ENCODE results near the gene UPK3BL1.
"Not testable (repeated sequence)": the region's sequence is repeated elsewhere in the genome, so short reads cannot be mapped to it uniquely, and the experiment has no call there.

Gene UPK3BL1, protein sequence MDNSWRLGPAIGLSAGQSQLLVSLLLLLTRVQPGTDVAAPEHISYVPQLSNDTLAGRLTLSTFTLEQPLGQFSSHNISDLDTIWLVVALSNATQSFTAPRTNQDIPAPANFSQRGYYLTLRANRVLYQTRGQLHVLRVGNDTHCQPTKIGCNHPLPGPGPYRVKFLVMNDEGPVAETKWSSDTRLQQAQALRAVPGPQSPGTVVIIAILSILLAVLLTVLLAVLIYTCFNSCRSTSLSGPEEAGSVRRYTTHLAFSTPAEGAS

GRCh38 chr7:102642691-102643090, at the start of gene UPK3BL1:
Gene UPK3BL1 (minus strand): TSS chr7:102642791. CDS start chr7:102642741, 50 bp downstream.
- not testable (repeated sequence) for DNase-seq (ENCODE audit: low read depth in 4 of 4, low spot score in 1 of 4)

DNA sequence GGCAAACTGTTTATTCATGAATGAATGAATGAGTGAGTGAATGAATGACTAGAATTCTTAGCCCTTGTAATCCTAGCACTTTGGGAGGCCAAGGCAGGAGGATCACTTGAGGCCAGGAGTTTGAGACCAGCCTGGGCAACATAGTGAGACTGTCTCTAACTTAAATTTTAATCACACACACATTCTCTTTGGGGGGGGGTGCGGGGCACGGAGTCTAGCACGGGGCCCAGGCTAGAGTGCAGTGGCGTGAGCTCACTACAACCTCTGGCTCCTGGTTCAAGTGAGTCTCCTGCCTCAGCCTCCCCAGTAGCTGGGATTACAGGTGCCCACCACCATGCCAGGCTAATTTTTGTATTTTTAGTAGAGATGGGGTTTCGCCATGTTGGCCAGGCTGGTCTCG, 48.0 kb upstream of the UPK3BL1 start:
- not testable (repeated sequence) for DNase-seq (ENCODE audit: low read depth in 4 of 4, low spot score in 1 of 4)

DNA sequence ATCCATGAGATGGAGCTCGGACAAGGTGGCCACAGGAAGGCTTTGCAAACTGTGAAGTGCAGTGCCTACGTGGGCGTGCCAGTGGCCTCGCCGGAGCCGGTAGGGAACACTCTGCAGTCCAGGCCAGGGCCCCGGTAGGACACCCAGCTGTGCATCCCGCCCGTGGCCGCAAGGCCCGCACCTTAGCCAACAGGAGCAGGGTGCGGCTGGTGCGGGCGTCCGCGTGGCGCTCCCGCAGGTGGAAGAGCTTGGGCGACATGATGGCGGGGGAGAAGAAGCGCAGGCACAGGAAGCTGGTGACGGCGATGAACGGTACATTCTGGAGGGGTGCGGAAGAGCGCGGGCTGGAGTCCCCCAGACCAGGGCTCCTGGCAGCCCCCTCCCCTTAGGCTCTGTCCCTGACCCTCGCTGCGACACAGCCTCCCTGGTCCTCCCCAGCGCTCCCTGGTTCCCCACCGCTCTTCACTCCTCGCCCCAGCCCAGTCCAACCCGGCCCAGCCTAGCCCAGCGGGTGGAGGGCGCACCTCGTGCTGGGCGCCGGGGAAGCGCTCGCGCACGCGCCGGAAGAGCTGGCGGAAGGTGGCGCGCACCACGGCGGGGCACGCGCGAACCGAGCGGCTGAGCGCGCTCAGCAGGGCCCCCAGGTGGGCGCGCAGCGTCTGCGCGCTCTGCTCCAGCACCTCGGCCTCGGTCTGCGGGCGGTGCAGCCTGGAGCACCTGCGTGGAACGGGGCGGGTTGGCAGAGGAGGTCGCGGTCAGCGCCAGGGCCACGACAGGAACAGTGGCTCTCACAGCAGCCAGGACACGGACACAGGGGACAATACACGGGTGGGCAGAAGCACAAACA, 47.1 kb upstream of the UPK3BL1 start:
- DNase-seq (ENCODE audit: low read depth in 4 of 4, low spot score in 1 of 4): not testable (repeated sequence)

DNA sequence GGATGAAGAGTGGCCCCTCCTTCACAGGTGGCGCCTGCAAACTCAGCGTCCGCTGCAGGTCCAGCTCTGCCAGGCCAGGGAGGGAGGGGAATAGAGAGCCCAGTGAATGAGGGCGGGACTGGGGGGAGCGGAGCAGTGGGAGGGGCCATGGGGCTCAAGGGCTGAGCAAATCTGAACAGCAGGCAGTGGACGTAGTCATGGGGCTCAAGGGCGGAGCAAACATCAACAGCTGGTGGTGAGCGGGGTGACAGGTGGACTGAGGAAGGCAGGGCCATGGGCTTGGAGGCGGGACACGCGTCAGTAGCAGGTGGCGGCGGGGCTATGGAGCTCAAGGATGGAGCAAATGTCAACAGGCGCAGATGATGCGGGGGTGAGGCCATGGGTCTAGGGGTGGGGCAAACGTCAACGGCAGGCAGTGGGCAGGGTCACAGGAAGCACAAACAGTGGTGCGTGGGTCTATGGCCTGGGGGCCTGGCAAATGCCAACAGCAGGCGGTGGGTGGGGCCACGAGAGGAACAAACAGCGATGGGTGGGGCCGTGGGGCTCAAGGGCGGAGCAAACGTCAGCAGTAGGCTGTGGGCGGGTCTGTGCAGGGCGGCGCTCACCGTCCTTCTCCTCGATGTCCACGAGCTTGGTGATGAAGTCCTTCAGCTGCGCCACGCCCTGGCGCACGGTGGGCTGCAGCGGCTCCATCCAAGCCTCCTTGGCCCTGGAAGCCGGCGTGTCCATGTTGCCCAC, 45.9 kb upstream of the UPK3BL1 start:
- DNase-seq (ENCODE audit: low read depth in 4 of 4, low spot score in 1 of 4): not testable (repeated sequence)

- DNase-seq (ENCODE audit: low read depth in 4 of 4, low spot score in 1 of 4): not testable (repeated sequence)
Measured at GRCh38 chr7:102682560-102682959, 40.0 kb upstream of the UPK3BL1 start.

- not testable (repeated sequence) for DNase-seq (ENCODE audit: low read depth in 4 of 4, low spot score in 1 of 4)
Measured at GRCh38 chr7:102680780-102681179, 38.2 kb upstream of the UPK3BL1 start.

- DNase-seq (ENCODE audit: low read depth in 4 of 4, low spot score in 1 of 4): not testable (repeated sequence)
Measured at GRCh38 chr7:102675545-102675944, 33.0 kb upstream of the UPK3BL1 start.

DNA sequence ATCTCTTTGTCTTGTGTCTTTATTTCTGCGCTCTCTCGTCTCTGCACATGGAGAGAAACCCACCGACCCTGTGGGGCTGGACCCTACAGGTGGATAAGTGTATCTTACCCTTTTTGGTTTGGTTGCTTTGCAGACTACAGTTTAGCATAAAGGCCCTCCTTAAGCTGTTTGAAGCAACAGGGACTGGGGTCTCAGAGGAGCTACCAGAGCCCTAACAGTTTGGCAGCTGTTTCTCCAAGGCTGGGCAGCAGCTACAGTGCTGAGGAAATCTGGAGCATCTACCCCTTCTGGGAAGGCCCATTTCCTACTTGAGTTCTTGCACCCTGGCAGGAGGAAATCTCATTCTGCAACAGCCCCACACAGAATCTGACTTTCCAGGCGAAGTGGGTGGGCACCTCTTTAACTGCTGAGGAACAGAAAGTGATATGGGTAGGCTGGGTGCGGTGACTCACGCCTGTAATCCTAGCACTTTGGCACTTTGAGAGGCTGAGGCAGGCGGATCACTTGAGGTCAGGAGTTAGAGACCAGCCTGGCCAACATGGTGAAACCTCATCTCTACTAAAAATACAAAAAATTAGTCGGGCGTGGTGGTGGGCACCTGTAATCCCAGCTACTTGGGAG, 31.0 kb upstream of the UPK3BL1 start:
- DNase-seq (ENCODE audit: low read depth in 4 of 4, low spot score in 1 of 4): not testable (repeated sequence)

DNA sequence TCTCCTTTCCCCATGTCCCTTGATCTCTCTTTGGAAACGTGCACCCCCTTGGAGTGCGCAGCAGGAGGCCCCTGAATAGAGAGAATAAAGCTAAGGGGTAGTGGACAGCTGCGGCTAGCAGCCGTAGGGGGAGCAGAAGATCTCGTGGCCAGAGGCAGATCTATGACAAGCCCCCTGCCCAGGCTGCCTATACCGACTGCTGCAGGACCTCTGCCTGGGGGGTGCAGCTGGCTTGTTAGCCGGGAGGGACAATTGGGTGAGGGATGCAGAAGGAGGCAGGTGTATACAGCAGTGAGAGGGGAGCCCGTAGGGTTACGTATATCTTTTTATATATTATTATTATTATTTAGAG, 29.3 kb upstream of the UPK3BL1 start:
- not testable (repeated sequence) for DNase-seq (ENCODE audit: low read depth in 4 of 4, low spot score in 1 of 4)

- DNase-seq (ENCODE audit: low read depth in 4 of 4, low spot score in 1 of 4): not testable (repeated sequence)
Measured at GRCh38 chr7:102671166-102671955, 28.8 kb upstream of the UPK3BL1 start, which contains the start of gene POLR2J2. Gene POLR2J2 (minus strand): TSS chr7:102671663. CDS start chr7:102671601, 62 bp downstream.

DNA sequence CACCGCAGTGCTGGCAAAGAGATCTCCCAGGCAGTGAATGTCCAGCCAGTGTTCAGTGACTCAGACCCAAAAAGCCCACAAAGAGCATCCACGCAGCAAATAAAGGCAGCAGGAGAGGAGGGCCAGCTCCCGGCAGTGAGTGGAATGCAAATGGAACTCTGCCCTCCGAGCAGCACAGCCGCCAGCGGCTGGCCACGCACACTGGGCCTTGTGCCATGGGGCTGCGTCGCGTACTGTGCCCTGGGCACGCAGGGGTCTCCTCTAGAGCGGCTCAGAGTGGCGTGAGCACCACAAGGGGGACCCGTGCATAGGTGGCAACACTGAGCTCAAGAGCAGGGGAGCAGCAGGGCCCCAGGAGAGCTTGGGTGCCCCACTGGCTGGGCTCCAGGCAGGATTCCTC, 24.9 kb upstream of the UPK3BL1 start:
- DNase-seq (ENCODE audit: low read depth in 4 of 4, low spot score in 1 of 4): not testable (repeated sequence)

DNA sequence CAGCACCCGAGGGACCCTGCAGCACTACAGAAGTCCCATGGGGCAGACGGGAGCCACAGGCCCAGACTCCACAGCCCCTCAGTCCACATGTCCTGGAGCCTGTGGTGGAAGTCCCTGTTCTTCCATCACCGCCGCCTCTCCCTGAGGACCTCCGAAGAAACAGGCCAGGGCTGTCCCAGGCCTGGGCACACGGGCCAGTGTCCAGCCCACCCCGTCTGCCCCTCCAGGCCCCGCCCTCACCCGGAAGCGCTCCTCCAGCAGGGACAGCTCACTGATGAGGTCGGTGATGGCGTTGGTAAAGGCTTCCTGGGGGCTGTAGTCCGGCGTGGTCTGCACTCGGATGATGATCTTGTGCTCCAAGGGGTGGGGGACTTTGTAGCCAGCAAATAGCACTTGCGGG, 24.3 kb upstream of the UPK3BL1 start:
- not testable (repeated sequence) for DNase-seq (ENCODE audit: low read depth in 4 of 4, low spot score in 1 of 4)

DNA sequence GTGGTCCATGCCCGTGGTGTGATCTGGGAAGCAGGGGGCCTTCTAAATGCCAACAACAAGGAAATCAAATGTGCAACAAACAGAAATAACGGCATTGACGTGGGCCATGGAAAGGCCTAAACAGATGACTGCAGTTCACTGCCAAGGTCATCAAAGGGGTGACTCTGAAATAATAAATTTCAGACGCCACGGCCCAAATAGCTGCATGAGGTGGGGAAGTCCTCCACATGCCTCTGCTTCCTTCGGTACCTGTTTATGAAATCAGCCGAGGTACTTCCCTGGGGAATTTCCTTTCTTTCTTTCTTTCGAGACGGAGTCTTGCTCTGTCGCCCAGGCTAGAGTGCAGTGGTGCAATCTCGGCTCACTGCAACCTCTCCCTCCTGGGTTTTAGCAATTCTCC, 22.2 kb upstream of the UPK3BL1 start:
- not testable (repeated sequence) for DNase-seq (ENCODE audit: low read depth in 4 of 4, low spot score in 1 of 4)

DNA sequence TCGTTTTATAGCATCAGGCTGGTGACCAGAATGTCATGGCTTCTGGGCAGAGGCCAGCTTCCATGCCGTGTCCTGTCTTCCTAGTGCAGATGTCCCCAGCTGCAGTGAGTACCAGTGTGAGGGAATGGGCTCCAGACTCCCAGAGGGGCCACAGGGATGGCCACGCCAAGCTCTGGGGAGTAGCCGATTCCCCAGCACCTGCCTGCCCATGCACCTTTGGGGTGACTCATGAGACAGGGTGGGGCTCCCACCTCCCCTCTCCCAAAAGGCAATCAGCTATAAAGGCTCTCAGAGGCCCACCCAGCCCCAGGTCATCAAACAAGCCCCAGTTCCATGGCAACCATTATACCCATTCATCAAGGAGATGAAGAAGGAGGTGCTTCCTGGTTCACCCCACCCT, 7.3 kb upstream of the UPK3BL1 start, which contains the start of gene SPDYE2B:
Gene SPDYE2B, plus strand, starts transcription at position 396 of the 400 bp plus-strand sequence. CDS start 2,030 bp downstream, outside the sequence.
- not testable (repeated sequence) for DNase-seq (ENCODE audit: low read depth in 4 of 4, low spot score in 1 of 4)

GRCh38 chr7:102647813-102648212, 5.2 kb upstream of the UPK3BL1 start:
- DNase-seq (ENCODE audit: low read depth in 4 of 4, low spot score in 1 of 4): not testable (repeated sequence)

DNA sequence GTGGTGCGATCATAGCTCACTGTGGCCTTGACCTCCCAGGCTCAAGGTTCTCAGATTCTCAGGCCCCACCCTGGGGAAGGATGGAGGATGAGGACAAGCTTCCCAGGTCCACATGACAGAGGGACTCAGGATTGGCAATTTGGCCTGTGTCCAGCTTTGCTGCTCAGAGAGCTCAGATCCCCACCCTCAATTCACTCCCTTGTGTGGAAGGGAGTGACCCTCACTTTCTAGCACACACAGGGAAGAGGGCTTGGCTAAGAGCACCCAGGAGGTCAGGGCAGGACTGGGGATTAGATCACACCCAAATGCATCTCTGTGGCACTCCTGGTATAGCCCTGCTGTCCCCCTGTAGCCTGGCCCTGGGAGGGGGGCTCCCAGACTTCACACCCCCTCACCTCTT, 813 bp upstream of the UPK3BL1 start:
- not testable (repeated sequence) for DNase-seq (ENCODE audit: low read depth in 4 of 4, low spot score in 1 of 4)

DNA sequence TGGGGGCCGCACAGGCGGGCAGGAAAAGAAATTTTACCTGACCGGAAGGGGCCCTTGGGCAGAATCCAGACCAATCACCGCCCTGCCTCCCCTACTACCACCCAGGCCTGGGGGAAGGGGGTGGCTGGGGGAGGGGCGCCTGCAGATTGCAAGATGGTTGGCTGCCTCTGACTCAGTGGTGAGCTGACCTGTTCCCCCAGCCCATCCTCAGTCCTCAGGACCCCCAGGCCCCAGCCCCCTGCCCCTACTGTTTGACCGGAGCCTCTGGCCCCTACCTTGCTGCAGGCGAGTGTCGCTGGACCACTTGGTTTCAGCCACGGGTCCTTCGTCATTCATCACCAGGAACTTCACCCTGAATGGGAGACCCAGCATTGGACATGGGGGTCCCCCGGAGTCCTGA, 3.7 kb downstream of the UPK3BL1 start:
- DNase-seq (ENCODE audit: low read depth in 4 of 4, low spot score in 1 of 4): not testable (repeated sequence)

GRCh38 chr7:102636956-102637355, 5.6 kb downstream of the UPK3BL1 start:
- not testable (repeated sequence) for DNase-seq (ENCODE audit: low read depth in 4 of 4, low spot score in 1 of 4)

DNA sequence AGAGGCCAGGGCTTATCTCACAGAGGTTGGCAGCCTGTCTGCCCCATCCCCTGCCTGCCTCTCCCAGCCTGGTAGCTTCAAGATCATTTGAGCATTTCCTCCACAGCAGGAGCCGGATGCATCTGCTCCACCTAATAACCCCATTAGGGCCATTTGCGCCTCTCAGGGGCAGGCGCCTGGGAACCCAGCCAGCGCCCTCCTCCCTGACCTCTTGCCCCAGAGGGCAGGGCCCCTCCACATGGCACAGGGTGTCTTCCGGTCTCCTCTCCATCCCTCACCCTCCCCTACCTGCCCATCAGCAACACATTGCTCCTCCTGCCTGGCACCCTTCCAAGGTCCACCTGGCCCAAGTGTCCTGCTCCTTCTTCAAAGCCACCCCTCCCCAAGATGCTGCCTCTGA, 7.2 kb downstream of the UPK3BL1 start:
- not testable (repeated sequence) for DNase-seq (ENCODE audit: low read depth in 4 of 4, low spot score in 1 of 4)

GRCh38 chr7:102634299-102634698, 8.3 kb downstream of the UPK3BL1 start:
- not testable (repeated sequence) for DNase-seq (ENCODE audit: low read depth in 4 of 4, low spot score in 1 of 4)
